Uterus (tissue), 2 donors: Measurements from ENCODE around the gene PP2D1.
"Not testable (repeated sequence)": the region's sequence is repeated elsewhere in the genome, so short reads cannot be mapped to it uniquely, and the experiment has no call there.

Source experiments
- CTCF ChIP-seq, 4 experiments: fragments of 200-600 bp in 2 of 4; fragments of 450-650 bp in 2 of 4; sonication (generic) in 2 of 4; IDR thresholded peaks; one replicate each; pipeline ENCODE4 v1.5.1; 2016 to 2019; ENCODE audit warnings: antibody characterized with exemption in 4 of 4, mild to moderate bottlenecking in 2 of 4, moderate library complexity in 1 of 4
- POLR2A ChIP-seq, 2 donors: fragments of 450-650 bp; IDR thresholded peaks; one replicate each; pipeline ENCODE4 v1.6.1; 2016; ENCODE audit warnings: antibody characterized with exemption in 2 of 2, mild to moderate bottlenecking in 1 of 2, moderate library complexity in 1 of 2

GRCh38 chr3:20045141-20045540 lies 33.1 kb upstream of the PP2D1 start:
- not testable (repeated sequence) for TF ChIP-seq CTCF, POLR2A (IDR thresholded peaks at IDR 0.05)
